H9 (cell line): ENCODE measurements around the gene ZHX3. TPM values are rescaled to one million over a fixed set of nuclear protein-coding genes. Genes with fewer than 3 reads are reported as not detected.

Experiments used
- DNase-seq: peaks from one replicate; pipeline ENCODE4 v3.0.0-alpha.2; 2017
- H2AFZ ChIP-seq: one replicate; pipeline ENCODE4 v1.6.1; 2013; ENCODE audit warnings: mild to moderate bottlenecking, low read length, control low read depth, moderate library complexity
- H2AK5ac ChIP-seq: 2 replicates; pipeline ENCODE4 v1.6.1; 2013; ENCODE audit warnings: low read length, control low read depth, mixed read lengths; ENCODE audit not compliant: insufficient read length
- H2BK120ac ChIP-seq: one replicate; pipeline ENCODE4 v1.6.1; 2013; ENCODE audit warnings: low read depth, mild to moderate bottlenecking, low read length, control low read depth, inconsistent platforms; ENCODE audit not compliant: poor library complexity, severe bottlenecking
- H2BK12ac ChIP-seq: 2 replicates; pipeline ENCODE4 v1.6.1; 2013; ENCODE audit warnings: low read length, control low read depth, mixed read lengths, low read depth; ENCODE audit not compliant: insufficient read length
- H2BK15ac ChIP-seq: 2 replicates; pipeline ENCODE4 v1.6.1; 2013; ENCODE audit warnings: low read depth, low read length, control low read depth
- H2BK20ac ChIP-seq: one replicate; pipeline ENCODE4 v1.6.1; 2013; ENCODE audit warnings: low read depth, mild to moderate bottlenecking, low read length, control low read depth, inconsistent platforms; ENCODE audit not compliant: poor library complexity, severe bottlenecking
- H2BK5ac ChIP-seq: 2 replicates; pipeline ENCODE4 v1.6.1; 2013; ENCODE audit warnings: low read length, control low read depth, mixed read lengths; ENCODE audit not compliant: insufficient read length
- H3K14ac ChIP-seq: 2 replicates; pipeline ENCODE4 v1.6.1; 2013; ENCODE audit warnings: low read length, control low read depth; ENCODE audit not compliant: insufficient read depth
- H3K18ac ChIP-seq: 2 replicates; pipeline ENCODE4 v1.6.1; 2013; ENCODE audit warnings: low read depth, mild to moderate bottlenecking, mixed read lengths, low read length, control low read depth; ENCODE audit not compliant: insufficient read length
- H3K23ac ChIP-seq: 2 replicates; pipeline ENCODE4 v1.6.1; 2013; ENCODE audit warnings: low read length, control low read depth, mixed read lengths, low read depth; ENCODE audit not compliant: insufficient read length
- H3K23me2 ChIP-seq: 2 replicates; pipeline ENCODE4 v1.6.1; 2013; ENCODE audit warnings: low read depth, mild to moderate bottlenecking, mixed read lengths, low read length, control low read depth; ENCODE audit not compliant: insufficient read length, poor library complexity, severe bottlenecking
- H3K27ac ChIP-seq: 2 replicates; pipeline ENCODE4 v1.5.1; 2013; ENCODE audit warnings: low read length, control low read depth, mixed read lengths, low read depth; ENCODE audit not compliant: insufficient read length
- H3K27me3 ChIP-seq: 2 replicates; pipeline ENCODE4 v1.6.1; 2013; ENCODE audit warnings: low read length, control low read depth, inconsistent platforms; ENCODE audit not compliant: insufficient read depth
- H3K4ac ChIP-seq: 2 replicates; pipeline ENCODE4 v1.6.1; 2013; ENCODE audit warnings: low read depth, mild to moderate bottlenecking, control low read depth, inconsistent platforms, low read length, moderate library complexity
- H3K4me1 ChIP-seq: 2 replicates; pipeline ENCODE4 v1.6.1; 2013; ENCODE audit warnings: low read length, control low read depth, inconsistent platforms; ENCODE audit not compliant: insufficient read depth
- H3K4me2 ChIP-seq: 2 replicates; pipeline ENCODE4 v1.6.1; 2013; ENCODE audit warnings: low read length, control low read depth, mixed read lengths; ENCODE audit not compliant: insufficient read length, insufficient read depth
- H3K56ac ChIP-seq: 2 replicates; pipeline ENCODE4 v1.6.1; 2013; ENCODE audit warnings: low read depth, mild to moderate bottlenecking, mixed read lengths, low read length, control low read depth; ENCODE audit not compliant: insufficient read length
- H3K79me1 ChIP-seq: 2 replicates; pipeline ENCODE4 v1.6.1; 2013; ENCODE audit warnings: low read depth, mild to moderate bottlenecking, moderate library complexity, low read length, control low read depth, inconsistent platforms; ENCODE audit not compliant: insufficient read depth, poor library complexity, severe bottlenecking
- H3K79me2 ChIP-seq: 2 replicates; pipeline ENCODE4 v1.6.1; 2013; ENCODE audit warnings: low read length, control low read depth, inconsistent platforms; ENCODE audit not compliant: insufficient read depth
- H3K9ac ChIP-seq: 2 replicates; pipeline ENCODE4 v1.6.1; 2013; ENCODE audit warnings: low read length, control low read depth, mixed read lengths; ENCODE audit not compliant: insufficient read length; ENCODE audit errors: extremely low read depth
- H3K9me3 ChIP-seq: one replicate; pipeline ENCODE4 v1.6.1; 2013; ENCODE audit warnings: low read depth, low read length, inconsistent platforms; ENCODE audit not compliant: control insufficient read depth
- H3T11ph ChIP-seq: one replicate; pipeline ENCODE4 v1.6.1; 2013; ENCODE audit warnings: mild to moderate bottlenecking, low read length, control low read depth, inconsistent platforms
- H4K20me1 ChIP-seq: one replicate; pipeline ENCODE4 v1.6.1; 2013; ENCODE audit not compliant: control insufficient read depth, insufficient read length, insufficient read depth
- H4K5ac ChIP-seq: 2 replicates; pipeline ENCODE4 v1.6.1; 2013; ENCODE audit warnings: low read depth, mild to moderate bottlenecking, mixed read lengths, low read length, control low read depth; ENCODE audit not compliant: insufficient read length
- H4K8ac ChIP-seq: replicated peaks from 2 replicates; pipeline ENCODE4 v1.6.1; 2013; ENCODE audit warnings: low read length, control low read depth, mixed read lengths, low read depth; ENCODE audit not compliant: insufficient read length
- H4K91ac ChIP-seq: 2 replicates; pipeline ENCODE4 v1.6.1; 2013; ENCODE audit warnings: low read depth, mild to moderate bottlenecking, moderate library complexity, mixed read lengths, low read length, control low read depth; ENCODE audit not compliant: insufficient read length
- H3K27ac Mint-ChIP-seq, 3 experiments: 2 replicates in 2 of 3; 3 replicates in 1 of 3; pipeline ENCODE4 v1.8.0; 2020 to 2021; ENCODE audit warnings: mixed read lengths in 3 of 3, mild to moderate bottlenecking in 1 of 3, moderate library complexity in 1 of 3
- H3K27me3 Mint-ChIP-seq: 2 replicates; pipeline ENCODE4 v1.8.0; 2021; ENCODE audit warnings: low read depth, mild to moderate bottlenecking, moderate library complexity, mixed read lengths
- H3K36me3 Mint-ChIP-seq, 3 experiments: 2 replicates in 2 of 3; 3 replicates in 1 of 3; pipeline ENCODE4 v1.8.0; 2020 to 2021; ENCODE audit warnings: low read depth in 3 of 3, mixed read lengths in 3 of 3; ENCODE audit not compliant: insufficient read depth in 1 of 3
- H3K4me1 Mint-ChIP-seq, 2 experiments: 2 replicates each; pipeline ENCODE4 v1.8.0; 2020; ENCODE audit warnings: mixed read lengths in 2 of 2
- H3K4me3 Mint-ChIP-seq, 2 experiments: 2 replicates in 1 of 2; 3 replicates in 1 of 2; pipeline ENCODE4 v1.8.0; 2020 to 2021; ENCODE audit warnings: mild to moderate bottlenecking in 2 of 2, mixed read lengths in 2 of 2, moderate library complexity in 1 of 2
- H3K9me3 Mint-ChIP-seq, 2 experiments: 2 replicates in 1 of 2; 3 replicates in 1 of 2; pipeline ENCODE4 v1.8.0; 2020; ENCODE audit warnings: mild to moderate bottlenecking in 2 of 2, mixed read lengths in 2 of 2, moderate library complexity in 1 of 2
- CTCF ChIP-seq: fragments of 200-600 bp; sonication (generic); conservative IDR thresholded peaks from 3 replicates; pipeline ENCODE4 v1.8.0; 2021; ENCODE audit warnings: antibody characterized with exemption, mild to moderate bottlenecking
- WGBS: extraction: QIAGEN DNeasy Blood & Tissue Kit; methylation state at CpG from one replicate; pipeline ENCODE4 v1.1.7; 2013; ENCODE audit warnings: missing lambda C conversion rate, low lambda C conversion rate, mixed read lengths; ENCODE audit not compliant: insufficient read length; ENCODE audit errors: extremely low coverage; 5-methylcytosine and 5-hydroxymethylcytosine counted together
- total RNA-seq: library from RNA; stranded (reverse); gene quantifications from 2 replicates; pipeline ENCODE4 v1.2.1, GENCODE V29; 2021

Gene ZHX3
- total RNA-seq, 1 experiment from 2014 or later, result 4.4 TPM

GRCh38 chr20:41359541-41360011 is 42.0 kb upstream of the ZHX3 start:
- no CpG with 5 or more reads among the region's 9 CpGs for WGBS
- no peaks in the 10 kb centered on the region for H3K9me3 Mint-ChIP-seq
- no peak overlapping the region; a peak in 1 of 7 replicates for H3K27ac Mint-ChIP-seq
- Histone ChIP-seq H3K23me2 (no peaks in the 10 kb centered on the region), H2BK20ac (no peak overlapping the region), H3K14ac (no peak overlapping the region; the same call in 1 of the 2 replicates), H2BK12ac (no peak overlapping the region), H3K23ac (no peak overlapping the region), H3K4ac (no peak overlapping the region), H3K27me3 (no peaks in the 10 kb centered on the region), H3K79me1 (no peaks in the 10 kb centered on the region), H4K5ac (no peak overlapping the region), H2AFZ (no peak overlapping the region), H2AK5ac (no peak overlapping the region), H3K27ac (no peak overlapping the region), H3K79me2 (no peaks in the 10 kb centered on the region), H2BK120ac (no peak overlapping the region), H3K9ac (no peak overlapping the region), H3T11ph (no peak overlapping the region), H3K56ac (no peak overlapping the region), H2BK15ac (no peak overlapping the region), H3K18ac (no peak overlapping the region), H3K9me3 (no peaks in the 10 kb centered on the region), H3K4me2 (no peak overlapping the region), H2BK5ac (no peak overlapping the region), H4K91ac (no peak overlapping the region), H3K4me1 (no peaks in the 10 kb centered on the region), H4K8ac (no peak overlapping the region), H4K20me1 (no peaks in the 10 kb centered on the region)
- DNase-seq, result no peak
- H3K36me3 Mint-ChIP-seq, result peaks cover 0 to 4% (median 3%) of the 10 kb centered on the region in 3 experiments; a peak in 3 of 7 replicates
- no peak overlapping the region for H3K4me3 Mint-ChIP-seq
- H3K4me1 Mint-ChIP-seq, result 0 out of 4 replicates have a peak, but pooled peaks cover 0 to 3% of the 10 kb centered on the region in 2 experiments
- H3K27me3 Mint-ChIP-seq, result peaks cover 3% of the 10 kb centered on the region
- TF ChIP-seq CTCF, result no peak
